Caco-2 (cell line): ENCODE results near the gene COMMD2. TPM values are rescaled to one million over a fixed set of nuclear protein-coding genes. Genes with fewer than 3 reads are reported as not detected.

Experiments used
- BruUV-seq: library from RNA; stranded (reverse); fragments of 400-500 nt; replicated peaks from 2 replicates; lab custom pipeline; 2021; lab: Mats Ljungman, UMichigan
- CTCF ChIA-PET: fragments of 300-600 bp; sonication (Branson Sonifier 250); formaldehyde crosslinking; loops from one replicate; lab custom pipeline; 2022; ENCODE audit warnings: antibody characterized with exemption; lab: Charles Lee
- POLR2A ChIA-PET: fragments of 300-600 bp; sonication (Branson Sonifier 250); formaldehyde crosslinking; loops from one replicate; lab custom pipeline; 2022; ENCODE audit warnings: antibody characterized with exemption; lab: Charles Lee
- DNase-seq, 2 experiments: peaks; one replicate each; pipeline versions ENCODE4 v3.0.0 to v3.0.0-alpha.2; 2020 to 2022
- H3K27me3 ChIP-seq: replicated peaks from 2 replicates; pipeline ENCODE4 v1.6.0; 2011; ENCODE audit warnings: low read length; ENCODE audit not compliant: control insufficient read depth, insufficient read depth
- H3K36me3 ChIP-seq: 2 replicates; pipeline ENCODE4 v1.5.1; 2011; ENCODE audit warnings: low read length; ENCODE audit not compliant: control insufficient read depth, insufficient read depth
- H3K4me1 ChIP-seq: fragments of 250-450 bp; sonication (Bioruptor Pico); 2 replicates; pipeline ENCODE4 v1.5.1; 2020; ENCODE audit warnings: mild to moderate bottlenecking
- H3K4me3 ChIP-seq: 2 replicates; pipeline ENCODE4 v1.5.1; 2011; ENCODE audit warnings: low read depth, mild to moderate bottlenecking, control low read depth, low read length
- H3K9me3 ChIP-seq: fragments of 250-450 bp; sonication (Bioruptor Pico); 2 replicates; pipeline ENCODE4 v1.5.1; 2020; ENCODE audit warnings: mild to moderate bottlenecking, moderate library complexity
- H3K27ac Mint-ChIP-seq: one replicate; pipeline ENCODE4 v1.8.0; 2022; ENCODE audit warnings: mixed read lengths; ENCODE audit not compliant: unreplicated experiment
- H3K27me3 Mint-ChIP-seq: one replicate; pipeline ENCODE4 v1.8.0; 2022; ENCODE audit warnings: mixed read lengths; ENCODE audit not compliant: insufficient read depth, unreplicated experiment
- H3K36me3 Mint-ChIP-seq: one replicate; pipeline ENCODE4 v1.8.0; 2022; ENCODE audit warnings: mild to moderate bottlenecking, mixed read lengths; ENCODE audit not compliant: insufficient read depth, unreplicated experiment
- H3K4me1 Mint-ChIP-seq: one replicate; pipeline ENCODE4 v1.8.0; 2022; ENCODE audit warnings: low read depth, mixed read lengths; ENCODE audit not compliant: unreplicated experiment
- H3K4me3 Mint-ChIP-seq: one replicate; pipeline ENCODE4 v1.8.0; 2022; ENCODE audit warnings: mild to moderate bottlenecking, moderate library complexity, mixed read lengths; ENCODE audit not compliant: unreplicated experiment
- H3K9me3 Mint-ChIP-seq: one replicate; pipeline ENCODE4 v1.8.0; 2022; ENCODE audit warnings: mixed read lengths; ENCODE audit not compliant: unreplicated experiment
- intact Hi-C: fragments of 100-400 bp; cut with micrococcal nuclease; formaldehyde crosslinking; loops from one replicate; pipeline ENCODE4 v1.10.0; 2022; ENCODE audit not compliant: unreplicated experiment
- total RNA-seq: library from RNA; stranded (reverse); gene quantifications from 2 replicates; pipeline ENCODE4 v1.2.3, GENCODE V29; 2022
- TF ChIP-seq, protein P1 (sequence below), 2 experiments: fragments of 200-600 bp in 1 of 2; IDR thresholded peaks; 1 replicate in 1 of 2; 2 replicates in 1 of 2; pipeline versions ENCODE4 v1.5.1 to v1.8.0; 2011 to 2022; ENCODE audit warnings: antibody characterized with exemption in 1 of 2, control low read depth in 1 of 2, inconsistent platforms in 1 of 2, low read depth in 1 of 2, low read length in 1 of 2, mild to moderate bottlenecking in 1 of 2, moderate library complexity in 1 of 2; ENCODE audit not compliant: insufficient read depth in 1 of 2, severe bottlenecking in 1 of 2, unreplicated experiment in 1 of 2

Gene COMMD2
- total RNA-seq, 1 experiment from 2014 or later, result 42.6 TPM

DNA sequence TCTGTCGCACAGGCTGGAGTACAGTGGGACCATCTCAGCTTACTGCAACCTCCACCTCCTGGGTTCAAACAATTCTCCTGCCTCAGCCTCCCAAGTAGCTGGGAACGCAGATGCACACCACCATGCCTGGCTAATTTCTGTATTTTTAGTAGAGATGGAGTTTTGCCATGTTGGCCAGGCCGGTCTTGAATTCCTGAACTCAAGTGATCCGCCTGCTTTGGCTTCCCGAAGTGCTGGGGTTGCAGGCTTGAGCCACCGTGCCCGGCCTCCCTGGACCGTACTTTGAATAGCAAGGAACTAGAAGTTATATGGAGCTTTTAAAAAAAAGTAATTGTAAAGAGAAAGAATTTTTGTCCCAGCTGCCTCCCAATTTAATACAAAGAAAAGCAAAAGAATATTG lies 48.4 kb upstream of the COMMD2 start:
- intact Hi-C loops, result no loop called here
- no peaks in the 10 kb centered on the region for H3K9me3 Mint-ChIP-seq
- Histone ChIP-seq H3K27me3 (no peaks in the 10 kb centered on the region), H3K36me3 (no peaks in the 10 kb centered on the region), H3K4me3 (no peak overlapping the region), H3K4me1 (no peaks in the 10 kb centered on the region), H3K9me3 (no peaks in the 10 kb centered on the region)
- ChIA-PET POLR2A (no interaction called here), CTCF (no interaction called here)
- no peak overlapping the region for H3K27ac Mint-ChIP-seq
- TF ChIP-seq, protein P1, sequence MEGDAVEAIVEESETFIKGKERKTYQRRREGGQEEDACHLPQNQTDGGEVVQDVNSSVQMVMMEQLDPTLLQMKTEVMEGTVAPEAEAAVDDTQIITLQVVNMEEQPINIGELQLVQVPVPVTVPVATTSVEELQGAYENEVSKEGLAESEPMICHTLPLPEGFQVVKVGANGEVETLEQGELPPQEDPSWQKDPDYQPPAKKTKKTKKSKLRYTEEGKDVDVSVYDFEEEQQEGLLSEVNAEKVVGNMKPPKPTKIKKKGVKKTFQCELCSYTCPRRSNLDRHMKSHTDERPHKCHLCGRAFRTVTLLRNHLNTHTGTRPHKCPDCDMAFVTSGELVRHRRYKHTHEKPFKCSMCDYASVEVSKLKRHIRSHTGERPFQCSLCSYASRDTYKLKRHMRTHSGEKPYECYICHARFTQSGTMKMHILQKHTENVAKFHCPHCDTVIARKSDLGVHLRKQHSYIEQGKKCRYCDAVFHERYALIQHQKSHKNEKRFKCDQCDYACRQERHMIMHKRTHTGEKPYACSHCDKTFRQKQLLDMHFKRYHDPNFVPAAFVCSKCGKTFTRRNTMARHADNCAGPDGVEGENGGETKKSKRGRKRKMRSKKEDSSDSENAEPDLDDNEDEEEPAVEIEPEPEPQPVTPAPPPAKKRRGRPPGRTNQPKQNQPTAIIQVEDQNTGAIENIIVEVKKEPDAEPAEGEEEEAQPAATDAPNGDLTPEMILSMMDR (IDR thresholded peaks at IDR 0.05; ENCODE audit: insufficient read depth in 1 of 2, low read depth in 1 of 2, low read length in 1 of 2, severe bottlenecking in 1 of 2, unreplicated experiment in 1 of 2), result no peak
- H3K4me1 Mint-ChIP-seq, result no peaks in the 10 kb centered on the region
- BruUV-seq, result no TSS peak
- H3K36me3 Mint-ChIP-seq, result no peaks in the 10 kb centered on the region
- H3K4me3 Mint-ChIP-seq, result no peak overlapping the region
- no peak for DNase-seq
- H3K27me3 Mint-ChIP-seq, result no peaks in the 10 kb centered on the region

DNA sequence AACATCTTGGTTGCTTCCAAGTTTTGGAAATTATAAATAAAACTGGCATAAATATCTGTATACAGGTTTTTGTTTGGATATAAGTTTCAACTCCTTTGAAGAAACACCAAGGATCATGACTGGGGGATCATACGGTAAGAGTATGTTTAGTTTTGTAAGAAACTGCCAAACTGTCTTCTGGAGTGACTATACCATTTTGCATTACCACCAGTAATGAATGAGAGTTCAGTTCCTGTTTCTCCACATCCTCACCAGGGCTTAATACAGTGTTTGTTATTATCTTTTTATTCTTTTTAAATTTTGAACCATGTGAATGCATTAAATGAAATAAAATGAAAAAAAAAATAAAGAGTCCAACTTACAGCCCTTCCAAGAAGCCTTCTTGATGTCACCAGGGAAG lies 43.7 kb upstream of the COMMD2 start:
- H3K36me3 ChIP-seq, result no peaks in the 10 kb centered on the region
- H3K4me3 ChIP-seq, result no peak overlapping the region
- H3K4me1 ChIP-seq, result peaks cover 6% of the 10 kb centered on the region; the same call in 1 of the 2 replicates
- intact Hi-C loops, result no loop called here
- TF ChIP-seq, protein P1 (IDR thresholded peaks at IDR 0.05; ENCODE audit: insufficient read depth in 1 of 2, low read depth in 1 of 2, low read length in 1 of 2, severe bottlenecking in 1 of 2, unreplicated experiment in 1 of 2), result no peak
- Mint-ChIP-seq H3K4me3 (no peak overlapping the region), H3K9me3 (no peaks in the 10 kb centered on the region), H3K36me3 (no peaks in the 10 kb centered on the region), H3K27me3 (no peaks in the 10 kb centered on the region), H3K27ac (no peak overlapping the region), H3K4me1 (no peaks in the 10 kb centered on the region)
- H3K9me3 ChIP-seq, result no peaks in the 10 kb centered on the region
- H3K27me3 ChIP-seq, result no peaks in the 10 kb centered on the region
- BruUV-seq, result no TSS peak
- ChIA-PET POLR2A (no interaction called here), CTCF (no interaction called here)
- DNase-seq, result no peak

DNA sequence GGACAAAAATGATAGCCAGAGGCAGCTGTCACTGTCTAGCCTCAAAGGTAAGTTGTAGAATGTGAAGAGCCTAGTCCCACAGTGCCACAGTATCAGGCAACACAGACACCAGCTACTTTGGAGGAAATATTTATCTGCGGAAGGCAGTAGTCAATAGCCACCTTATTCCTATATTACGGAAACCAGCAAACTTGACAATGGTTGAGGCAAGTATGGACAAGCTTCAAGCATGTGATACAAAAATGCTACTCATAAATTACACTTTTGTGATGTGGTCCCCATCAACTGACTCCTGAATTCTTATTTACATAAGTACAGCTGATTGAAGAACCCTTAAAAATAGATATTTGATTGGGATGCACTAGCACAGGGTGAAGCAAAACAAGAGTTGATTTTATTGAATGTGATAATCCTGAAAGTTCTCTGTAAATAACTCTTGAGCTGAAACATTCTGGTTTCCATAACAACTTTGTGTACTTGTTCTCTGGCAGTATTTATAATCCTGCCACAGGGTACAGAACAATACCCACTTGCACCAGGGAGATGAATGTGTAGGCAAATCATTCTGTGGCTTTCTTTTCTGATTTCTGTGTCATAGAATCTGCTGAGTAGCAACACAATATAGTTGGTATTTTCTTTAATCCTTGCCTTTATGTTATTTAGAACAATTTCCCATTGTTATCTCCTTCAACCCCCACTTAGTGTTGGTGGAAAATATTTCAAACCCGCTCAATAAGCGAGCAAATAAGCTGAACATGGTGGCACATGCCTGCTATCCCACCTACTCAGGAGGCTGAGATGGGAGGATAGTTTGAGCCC lies 40.4 kb upstream of the COMMD2 start, which contains the start of gene ANKUB1:
Gene ANKUB1, minus strand, starts transcription at position 103 of the 819 bp plus-strand sequence. CDS start 188 bp downstream, outside the sequence.
- TF ChIP-seq, protein P1 (IDR thresholded peaks at IDR 0.05; ENCODE audit: insufficient read depth in 1 of 2, low read depth in 1 of 2, low read length in 1 of 2, severe bottlenecking in 1 of 2, unreplicated experiment in 1 of 2), result no peak
- Histone ChIP-seq H3K4me3 (no peak within 1 kb of the TSS), H3K36me3 (no peaks in the 10 kb centered on the region), H3K9me3 (no peaks in the 10 kb centered on the region), H3K4me1 (peaks cover 19% of the 10 kb centered on the region), H3K27me3 (no peaks in the 10 kb centered on the region)
- DNase-seq, result no peak
- Mint-ChIP-seq H3K4me3 (no peak within 1 kb of the TSS), H3K27ac (no peak within 1 kb of the TSS), H3K9me3 (no peaks in the 10 kb centered on the region), H3K27me3 (no peaks in the 10 kb centered on the region), H3K36me3 (no peaks in the 10 kb centered on the region), H3K4me1 (no peaks in the 10 kb centered on the region)
- CTCF ChIA-PET, result interaction anchor here (1.6 kb wide), 1 partner anchor 16 kb away, joined by 3 read pairs; no protein-coding TSS in a partner anchor
- POLR2A ChIA-PET, result no interaction called here
- intact Hi-C loops, result no loop called here
- no TSS peak for BruUV-seq
